DMS114 treated with DMSO at 0.1 percent for 48 hours (cell line): ENCODE measurements around the gene SLC6A11.

Experiments
- DNase-seq: peaks from one replicate; lab custom pipeline; 2025; ENCODE audit not compliant: unreplicated experiment; lab: John Stamatoyannopoulos, UW

SLC6A11 gene

GRCh38 chr3:10928407-10928960, 112.5 kb downstream of the SLC6A11 start:
- no peak for DNase-seq

DNA sequence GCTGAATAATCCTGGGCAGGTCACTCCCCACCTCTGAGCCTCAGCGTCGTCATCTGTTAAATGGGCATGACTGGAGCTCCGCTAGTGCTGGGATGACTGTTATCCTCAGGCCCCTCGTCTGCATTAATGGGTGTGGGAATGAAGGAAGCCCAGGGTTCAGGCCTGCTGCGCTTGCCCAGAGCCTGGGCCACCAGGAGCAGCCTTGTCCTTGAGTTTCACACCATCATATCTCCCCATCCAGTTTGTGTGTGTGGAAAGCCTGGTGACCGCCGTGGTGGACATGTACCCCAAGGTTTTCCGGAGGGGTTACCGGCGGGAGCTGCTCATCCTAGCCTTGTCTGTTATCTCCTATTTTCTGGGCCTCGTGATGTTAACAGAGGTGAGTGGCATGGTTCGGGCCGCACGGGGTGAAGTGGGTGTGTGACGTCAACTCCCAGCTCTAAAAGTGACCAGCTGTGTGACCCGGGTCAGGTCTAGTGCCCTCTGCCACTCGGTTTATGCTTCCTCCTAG, 113.0 kb downstream of the SLC6A11 start:
- DNase-seq = no peak

DNA sequence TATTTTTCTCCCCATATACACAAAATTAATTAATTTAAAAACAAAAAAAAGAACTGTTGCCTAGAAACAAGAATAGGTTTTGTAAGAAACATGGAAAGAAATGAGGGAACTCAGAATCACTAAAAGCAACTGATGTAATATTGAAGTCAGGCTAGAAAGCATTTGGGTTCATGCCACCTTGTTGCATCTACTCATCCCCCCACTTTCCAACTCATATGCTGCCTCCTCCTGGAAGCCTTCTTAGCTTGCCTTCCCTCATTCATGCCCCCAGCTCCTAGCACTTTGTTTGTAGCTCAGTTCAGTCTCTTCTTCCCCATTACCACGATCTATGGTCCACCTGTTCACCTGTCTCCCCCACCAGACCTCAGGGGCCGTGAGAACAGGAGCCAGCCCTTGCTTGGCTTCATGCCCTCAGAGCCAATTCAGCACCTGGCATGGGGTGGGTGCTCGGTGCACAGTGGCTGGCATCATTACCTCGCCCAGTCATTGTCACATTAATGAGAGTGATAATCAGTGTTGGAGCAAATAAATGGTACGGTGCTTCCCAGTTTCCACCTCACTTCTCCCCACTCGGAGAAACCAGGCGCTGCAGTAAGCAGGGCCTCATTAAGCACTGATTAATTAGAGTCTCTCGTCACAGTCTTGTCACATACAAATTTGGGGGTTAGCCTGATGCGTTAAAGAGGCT, 114.1 kb downstream of the SLC6A11 start:
- no peak for DNase-seq

GRCh38 chr3:10930666-10931040, 114.6 kb downstream of the SLC6A11 start:
- DNase-seq = no peak

DNA sequence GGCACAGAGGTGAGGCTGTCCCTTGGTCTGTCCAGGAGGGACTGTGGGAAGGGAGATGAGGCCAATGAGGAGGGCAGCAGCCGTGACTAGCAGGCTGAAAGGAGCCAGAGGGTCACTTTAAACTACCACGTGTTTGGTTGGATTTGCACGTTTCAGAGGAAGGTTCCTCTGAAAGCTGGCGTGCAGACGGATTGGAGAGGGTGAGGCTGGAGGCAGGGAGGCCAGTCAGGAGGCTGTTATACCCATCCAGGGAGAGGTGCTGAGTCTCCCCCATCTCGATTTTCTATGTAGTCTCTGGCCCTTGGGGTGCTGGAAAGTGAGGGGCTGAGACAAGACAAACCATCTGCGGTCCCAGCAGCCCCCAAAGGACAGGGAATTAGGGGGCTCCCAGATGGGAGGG, 116.6 kb downstream of the SLC6A11 start:
- DNase-seq = no peak

- DNase-seq = no peak
These were observed 117.0 kb downstream of the SLC6A11 start for GRCh38 chr3:10933021-10933420.

- no peak for DNase-seq
These were observed 117.4 kb downstream of the SLC6A11 start for GRCh38 chr3:10933470-10933804.

DNA sequence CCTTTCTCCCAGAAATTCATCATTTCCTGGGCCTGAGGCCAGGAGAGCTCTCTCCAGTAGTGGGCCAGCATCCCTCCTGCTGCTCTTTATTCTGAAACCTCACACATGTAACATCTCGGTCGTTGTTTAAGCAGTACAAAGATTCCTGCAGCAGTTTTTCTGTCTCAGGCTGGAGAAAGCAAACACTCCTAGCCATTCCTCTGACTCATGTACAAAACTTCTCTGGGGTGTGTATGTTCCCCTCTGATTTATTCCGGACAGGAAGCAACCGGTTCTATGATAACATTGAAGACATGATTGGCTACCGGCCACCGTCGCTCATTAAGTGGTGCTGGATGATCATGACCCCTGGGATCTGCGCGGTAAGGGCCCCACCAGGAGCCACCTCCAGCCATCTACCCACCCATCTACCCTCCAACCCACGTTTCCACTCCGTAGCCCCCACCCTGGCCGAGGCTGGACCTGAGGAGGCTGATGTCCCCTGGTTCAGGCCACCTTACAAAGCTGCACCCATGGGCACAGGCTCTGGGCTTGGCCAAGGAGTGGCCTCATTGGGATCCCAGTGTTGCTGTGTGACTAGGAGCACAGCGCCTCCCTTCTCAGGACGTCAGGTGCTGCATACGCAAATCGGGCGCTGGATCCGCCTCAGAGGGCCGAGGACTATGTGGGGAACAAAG, 117.9 kb downstream of the SLC6A11 start:
- no peak for DNase-seq

DNA sequence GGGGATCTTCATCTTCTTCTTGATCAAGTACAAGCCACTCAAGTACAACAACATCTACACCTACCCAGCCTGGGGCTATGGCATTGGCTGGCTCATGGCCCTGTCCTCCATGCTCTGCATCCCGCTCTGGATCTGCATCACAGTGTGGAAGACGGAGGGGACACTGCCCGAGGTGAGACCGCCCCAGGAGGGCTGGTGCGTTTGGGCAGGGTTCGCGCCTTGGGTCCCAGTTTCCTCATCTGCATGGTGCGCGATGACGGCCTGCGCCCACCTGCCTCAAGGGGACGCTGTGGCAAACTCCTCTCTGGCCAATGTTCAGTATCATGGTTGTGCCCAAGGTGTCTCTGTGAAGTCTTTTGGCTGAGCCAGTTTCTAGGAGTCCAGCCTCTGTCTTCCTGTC, 119.0 kb downstream of the SLC6A11 start:
- no peak for DNase-seq

- DNase-seq = no peak
These were observed 120.0 kb downstream of the SLC6A11 start for GRCh38 chr3:10935846-10936631.

DNA sequence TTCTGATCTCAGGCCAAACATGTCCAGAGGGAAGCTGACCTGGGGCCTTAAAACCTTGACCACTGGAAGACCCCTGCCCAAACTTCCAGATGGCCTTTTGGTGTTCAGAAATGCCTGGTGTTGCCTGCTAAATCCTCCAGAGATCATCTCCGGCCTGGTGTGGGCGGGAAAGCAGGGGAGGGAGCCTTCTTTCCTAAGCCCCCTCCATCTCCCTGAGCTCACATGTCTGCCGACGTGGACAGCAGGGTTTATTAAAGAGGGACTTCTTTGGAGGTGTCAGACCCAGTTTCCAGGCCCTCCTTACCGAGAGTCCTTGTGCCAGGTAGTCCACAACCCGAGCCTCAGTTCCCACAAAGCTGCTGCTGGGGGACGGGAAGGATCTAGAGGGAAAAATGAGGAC, 120.7 kb downstream of the SLC6A11 start:
- no peak for DNase-seq

GRCh38 chr3:10937141-10937825, 121.3 kb downstream of the SLC6A11 start:
- no peak for DNase-seq

DNA sequence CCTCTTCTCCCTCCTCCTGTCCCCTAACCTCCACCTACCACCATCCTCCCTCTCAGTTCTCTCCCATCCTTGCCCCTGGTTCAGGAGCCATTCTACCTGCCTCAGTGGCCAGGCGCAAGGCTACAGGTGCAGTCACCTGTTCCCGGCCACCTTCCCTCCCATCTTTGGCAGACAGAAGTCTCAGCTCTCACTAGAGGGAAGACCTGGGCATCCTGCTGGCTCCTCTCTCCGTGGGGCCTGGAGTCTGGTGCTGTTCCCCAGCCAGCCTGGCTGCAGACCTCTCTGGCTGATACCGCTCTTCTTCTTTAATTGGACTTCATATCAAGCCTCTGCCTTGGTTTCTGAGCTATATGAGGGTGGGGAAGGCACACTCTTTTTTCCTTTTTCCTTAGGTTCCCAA, 123.5 kb downstream of the SLC6A11 start:
- DNase-seq = no peak

DNA sequence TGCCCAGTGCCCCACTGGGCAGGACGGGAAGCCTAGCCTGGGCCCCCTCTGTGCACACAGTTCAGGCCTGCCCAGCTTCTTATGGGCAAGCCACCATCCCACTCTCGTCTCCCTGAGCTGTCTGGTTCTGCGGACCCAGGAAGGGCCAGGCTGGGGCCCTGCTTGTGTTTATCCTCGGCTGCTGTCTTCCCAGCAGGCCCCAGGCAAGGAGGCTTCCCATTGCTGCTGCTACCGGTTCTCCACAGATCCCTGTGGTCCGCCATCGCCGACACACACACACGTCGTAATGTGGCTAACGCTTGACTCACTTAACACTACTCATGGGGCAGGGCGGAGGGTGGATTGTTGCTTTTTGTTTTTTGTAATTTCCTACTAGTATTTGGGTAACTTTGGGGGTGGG, 124.1 kb downstream of the SLC6A11 start:
- no peak for DNase-seq

DNA sequence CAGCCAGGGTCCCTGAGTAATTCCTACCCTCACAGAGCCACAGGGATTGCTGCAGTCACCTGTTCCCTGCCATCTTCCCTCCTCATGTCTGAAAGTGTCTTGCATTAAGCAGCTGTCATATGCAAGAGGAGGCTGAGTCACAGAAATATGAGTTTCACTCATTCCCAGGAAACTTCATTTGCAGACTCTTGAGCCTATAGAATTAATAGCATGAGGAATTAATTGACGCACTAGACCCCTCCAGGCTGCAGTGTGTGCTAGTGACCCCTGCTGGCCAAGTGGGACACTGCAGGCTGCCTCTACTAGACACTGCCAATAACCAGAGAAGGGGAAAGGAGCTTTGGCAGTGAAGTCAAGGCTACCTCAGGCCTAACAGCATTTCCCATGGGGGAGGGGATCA, 125.9 kb downstream of the SLC6A11 start:
- no peak for DNase-seq

- DNase-seq = no peak
These were observed 126.7 kb downstream of the SLC6A11 start for GRCh38 chr3:10942690-10943205.

- DNase-seq = no peak
These were observed 128.8 kb downstream of the SLC6A11 start for GRCh38 chr3:10944866-10945265.

- peak; percentile 3 for DNase-seq
These were observed 129.8 kb downstream of the SLC6A11 start for GRCh38 chr3:10945683-10946287.

DNA sequence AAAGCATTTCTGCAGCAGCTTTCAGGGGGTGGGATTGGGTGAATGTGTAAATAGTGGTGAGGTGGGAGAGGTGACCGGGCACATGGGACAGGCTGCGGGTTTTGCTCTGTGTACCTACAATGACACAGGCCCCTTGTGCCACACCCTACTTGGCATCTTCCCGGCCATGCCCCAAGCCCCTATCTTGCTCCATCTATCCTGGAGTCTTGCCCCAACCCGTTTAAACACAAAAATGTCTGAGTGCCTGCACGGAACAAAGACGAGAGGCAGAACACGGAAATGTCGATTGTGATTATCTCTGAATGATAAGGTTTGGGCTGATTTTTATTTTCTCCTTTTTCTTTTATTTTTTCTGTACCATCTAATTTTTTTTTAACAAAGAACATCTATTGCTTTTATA, 130.5 kb downstream of the SLC6A11 start:
- no peak for DNase-seq

GRCh38 chr3:10948326-10948725, 132.3 kb downstream of the SLC6A11 start:
- no peak for DNase-seq

GRCh38 chr3:10949197-10949596, 133.2 kb downstream of the SLC6A11 start:
- no peak for DNase-seq
